Astrocyte (in vitro differentiated cells and primary cell): ENCODE measurements around the gene NKAIN2.

Source experiments
- EZH2 ChIP-seq: IDR thresholded peaks from 2 replicates; pipeline ENCODE4 v1.6.1; 2012; ENCODE audit warnings: mild to moderate bottlenecking, low read length, inconsistent platforms; ENCODE audit not compliant: insufficient read depth
- TF ChIP-seq, protein P1 (sequence below): IDR thresholded peaks from 2 replicates; pipeline ENCODE4 v1.5.1; 2011; ENCODE audit warnings: low read depth, mild to moderate bottlenecking, inconsistent platforms, low read length, moderate library complexity; ENCODE audit not compliant: insufficient read depth

DNA sequence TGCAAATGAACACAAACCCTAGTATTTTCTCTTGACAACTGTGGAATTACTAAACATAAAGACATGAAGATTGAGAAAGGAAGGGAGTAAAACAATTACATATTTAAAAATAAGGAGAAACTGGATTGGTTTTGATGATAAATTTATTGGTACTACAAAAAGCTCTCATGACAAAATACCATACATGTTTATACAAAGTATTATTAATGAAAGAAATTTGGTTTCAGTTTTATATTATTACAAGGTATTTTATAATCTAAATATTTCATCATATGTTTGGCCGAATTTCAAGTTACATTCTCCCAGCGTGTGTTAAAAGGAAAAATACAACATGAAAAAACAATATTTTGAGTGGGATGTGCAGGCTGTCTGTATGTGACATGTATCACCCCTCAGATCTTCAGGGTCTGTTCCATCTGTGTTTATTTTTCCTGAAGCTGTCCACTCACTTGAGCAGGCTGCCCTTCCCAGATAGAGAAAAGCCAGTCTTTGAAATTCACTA is 568.4 kb downstream of the NKAIN2 start:
- TF ChIP-seq, protein P1, sequence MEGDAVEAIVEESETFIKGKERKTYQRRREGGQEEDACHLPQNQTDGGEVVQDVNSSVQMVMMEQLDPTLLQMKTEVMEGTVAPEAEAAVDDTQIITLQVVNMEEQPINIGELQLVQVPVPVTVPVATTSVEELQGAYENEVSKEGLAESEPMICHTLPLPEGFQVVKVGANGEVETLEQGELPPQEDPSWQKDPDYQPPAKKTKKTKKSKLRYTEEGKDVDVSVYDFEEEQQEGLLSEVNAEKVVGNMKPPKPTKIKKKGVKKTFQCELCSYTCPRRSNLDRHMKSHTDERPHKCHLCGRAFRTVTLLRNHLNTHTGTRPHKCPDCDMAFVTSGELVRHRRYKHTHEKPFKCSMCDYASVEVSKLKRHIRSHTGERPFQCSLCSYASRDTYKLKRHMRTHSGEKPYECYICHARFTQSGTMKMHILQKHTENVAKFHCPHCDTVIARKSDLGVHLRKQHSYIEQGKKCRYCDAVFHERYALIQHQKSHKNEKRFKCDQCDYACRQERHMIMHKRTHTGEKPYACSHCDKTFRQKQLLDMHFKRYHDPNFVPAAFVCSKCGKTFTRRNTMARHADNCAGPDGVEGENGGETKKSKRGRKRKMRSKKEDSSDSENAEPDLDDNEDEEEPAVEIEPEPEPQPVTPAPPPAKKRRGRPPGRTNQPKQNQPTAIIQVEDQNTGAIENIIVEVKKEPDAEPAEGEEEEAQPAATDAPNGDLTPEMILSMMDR, result no peak
- TF ChIP-seq EZH2, result no peak
